Stimulated activated CD4-positive, alpha-beta T cell treated with anti-CD3 and anti-CD28 coated beads, Interleukin-4, amount 100 ng/mL, for 48 hours (primary cell): ENCODE data around the gene DCT.
"Not testable (repeated sequence)": the region's sequence is repeated elsewhere in the genome, so short reads cannot be mapped to it uniquely, and the experiment has no call there.

Source experiments
- DNase-seq, 2 donors: peaks; one replicate each; pipeline ENCODE4 v3.0.0-alpha.2; 2020; ENCODE audit warnings: low read depth in 2 of 2

The DCT gene

GRCh38 chr13:94479616-94480015, at the start of gene DCT:
Gene DCT (minus strand): TSS chr13:94479682. CDS start chr13:94479255, 427 bp downstream.
- DNase-seq, result no peak

- not testable (repeated sequence) for DNase-seq
Observed at GRCh38 chr13:94526956-94527355, 47.5 kb upstream of the DCT start.

GRCh38 chr13:94525781-94526180, 46.3 kb upstream of the DCT start:
- no peak for DNase-seq

DNA sequence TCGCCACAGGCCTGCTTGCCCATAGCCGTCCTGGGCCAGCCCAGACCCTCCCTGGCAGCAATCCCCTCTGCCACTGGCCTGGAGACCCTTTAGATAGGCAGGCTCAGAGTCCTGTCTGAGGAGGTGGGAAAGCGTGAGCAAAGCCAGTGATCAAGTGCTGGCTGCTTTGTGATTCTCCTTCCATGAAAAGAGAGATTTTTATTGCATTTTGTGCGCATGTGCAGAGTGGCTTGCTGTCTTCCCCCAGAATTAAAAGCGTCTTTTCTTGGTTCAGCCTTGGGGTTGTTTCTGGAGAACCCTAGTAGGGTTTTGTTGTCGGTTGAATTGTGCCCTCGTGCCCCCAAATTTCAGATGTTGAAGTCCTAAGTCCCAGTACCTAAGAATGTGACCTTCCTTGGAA, 44.9 kb upstream of the DCT start:
- no peak for DNase-seq

GRCh38 chr13:94520001-94520400, 40.5 kb upstream of the DCT start:
- no peak for DNase-seq

DNA sequence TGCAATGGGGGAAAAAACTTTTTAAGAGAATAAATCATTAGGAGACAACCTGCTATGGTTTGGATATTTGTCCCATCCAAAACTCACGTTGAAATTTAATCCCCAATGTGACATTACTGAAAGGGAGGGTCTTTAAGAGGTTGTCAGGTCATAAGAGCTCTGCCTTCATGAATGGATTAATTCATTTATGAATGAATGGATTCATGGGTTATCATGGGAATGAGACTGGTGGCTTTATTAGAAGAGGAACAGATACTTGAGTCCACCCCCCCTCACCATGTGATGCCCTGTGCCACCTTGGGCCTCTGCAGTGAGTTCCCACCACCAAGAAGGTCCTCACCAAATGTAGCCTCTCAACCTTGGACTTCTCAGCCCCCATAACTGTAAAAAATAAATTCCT, 37.0 kb upstream of the DCT start:
- DNase-seq, result no peak

GRCh38 chr13:94515911-94516310, 36.4 kb upstream of the DCT start:
- no peak for DNase-seq

GRCh38 chr13:94515374-94515773, 35.9 kb upstream of the DCT start:
- DNase-seq, result no peak

- no peak for DNase-seq
Observed at GRCh38 chr13:94513026-94513425, 33.5 kb upstream of the DCT start.

DNA sequence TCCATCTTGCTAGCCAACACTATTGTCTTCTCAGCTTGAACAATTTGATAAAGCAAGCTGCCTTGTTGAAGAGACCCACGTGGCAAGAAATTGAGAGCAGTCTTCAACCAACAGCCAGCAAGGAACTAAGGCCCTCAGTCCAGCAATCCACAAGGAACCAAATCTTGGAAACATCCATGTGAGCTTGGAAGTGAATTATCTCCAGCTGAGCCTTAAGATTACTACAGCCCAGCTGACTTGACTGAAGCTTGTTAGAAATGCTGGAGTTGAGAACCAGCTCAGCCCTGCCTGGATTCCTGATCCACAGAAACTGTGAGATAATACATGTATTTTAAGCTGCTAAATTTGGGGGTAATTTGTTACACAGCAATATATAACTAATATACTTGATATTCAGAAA, 26.2 kb upstream of the DCT start:
- no peak for DNase-seq

DNA sequence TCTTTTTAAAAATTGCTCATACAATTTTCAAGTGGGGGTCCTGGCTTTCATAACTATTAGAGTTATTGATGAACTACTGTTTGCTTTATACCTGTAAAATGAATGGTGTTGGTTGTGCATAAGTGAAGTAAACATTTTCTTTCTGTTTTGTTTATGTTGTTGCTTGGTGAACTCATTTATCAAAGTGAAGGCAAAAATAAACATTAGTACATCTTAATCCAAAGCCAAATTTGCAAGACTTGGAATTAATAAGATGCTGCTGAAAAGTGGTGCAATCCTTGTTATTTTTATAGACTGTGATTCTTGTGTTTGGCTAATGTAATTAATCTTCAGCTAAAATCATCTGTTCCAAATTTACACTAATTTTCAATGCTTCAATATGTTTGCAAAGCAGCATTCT, 24.4 kb upstream of the DCT start:
- no peak for DNase-seq

- DNase-seq, result not testable (repeated sequence)
Observed at GRCh38 chr13:94498831-94499230, 19.3 kb upstream of the DCT start.

- no peak for DNase-seq
Observed at GRCh38 chr13:94495806-94496205, 16.3 kb upstream of the DCT start.

DNA sequence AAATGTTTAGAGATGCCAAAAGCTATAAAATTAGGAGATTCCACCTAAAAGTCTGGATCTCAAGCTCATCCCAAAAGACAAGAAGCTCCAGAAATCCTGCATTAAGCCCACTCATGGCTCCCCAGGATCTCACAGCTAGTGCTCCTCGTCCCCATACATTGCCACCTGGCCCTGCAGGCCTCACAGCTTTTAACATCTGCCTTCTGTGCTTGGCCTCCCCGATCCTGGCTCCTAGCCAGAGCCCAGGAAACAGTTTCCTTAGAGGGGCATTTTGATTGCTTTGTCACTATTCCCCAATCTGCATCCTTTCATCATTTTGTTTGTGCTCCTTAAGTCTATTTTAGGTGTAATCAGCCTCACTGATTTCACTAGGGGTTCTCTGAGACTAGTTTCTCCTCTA, 14.5 kb upstream of the DCT start:
- DNase-seq, result no peak

GRCh38 chr13:94487043-94487442, 7.6 kb upstream of the DCT start:
- DNase-seq, result no peak

DNA sequence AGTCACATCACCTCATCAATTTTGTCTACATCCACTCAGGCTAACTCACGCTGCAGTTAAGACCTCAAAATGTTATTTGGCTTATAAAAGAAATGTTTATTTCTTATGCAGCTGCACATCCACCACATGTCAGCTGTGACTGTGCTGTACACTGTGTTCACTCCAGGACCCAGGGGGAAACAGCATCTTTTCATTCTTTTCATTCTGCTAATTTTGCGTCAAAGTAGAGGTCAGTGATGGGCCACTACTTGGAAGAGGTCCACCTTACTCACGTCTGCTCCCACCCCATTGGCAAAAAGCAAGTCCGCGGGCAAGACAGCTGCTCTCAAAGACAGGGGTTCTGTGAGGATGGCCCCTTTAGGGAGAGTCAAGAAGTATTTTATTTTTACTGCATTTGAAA, 4.5 kb upstream of the DCT start:
- DNase-seq, result no peak

DNA sequence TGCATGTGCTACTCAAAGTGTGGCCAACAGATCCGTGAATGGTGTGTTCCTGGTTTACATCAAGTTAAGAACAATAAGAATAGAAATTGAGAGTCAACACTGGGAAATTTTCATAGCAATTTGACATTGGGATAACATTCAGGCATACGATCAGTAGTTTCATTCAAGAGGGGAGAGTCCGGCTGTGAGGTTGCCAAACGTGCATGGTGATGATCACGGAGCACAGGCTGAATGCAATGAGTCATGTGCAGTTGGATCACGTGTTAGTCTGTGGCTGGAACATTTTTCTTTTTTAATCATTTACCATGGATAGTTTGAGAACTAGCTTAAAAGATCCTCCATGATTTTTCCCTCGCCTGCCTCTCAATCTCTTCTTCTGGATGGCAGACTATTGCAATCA, 2.5 kb upstream of the DCT start:
- no peak for DNase-seq

DNA sequence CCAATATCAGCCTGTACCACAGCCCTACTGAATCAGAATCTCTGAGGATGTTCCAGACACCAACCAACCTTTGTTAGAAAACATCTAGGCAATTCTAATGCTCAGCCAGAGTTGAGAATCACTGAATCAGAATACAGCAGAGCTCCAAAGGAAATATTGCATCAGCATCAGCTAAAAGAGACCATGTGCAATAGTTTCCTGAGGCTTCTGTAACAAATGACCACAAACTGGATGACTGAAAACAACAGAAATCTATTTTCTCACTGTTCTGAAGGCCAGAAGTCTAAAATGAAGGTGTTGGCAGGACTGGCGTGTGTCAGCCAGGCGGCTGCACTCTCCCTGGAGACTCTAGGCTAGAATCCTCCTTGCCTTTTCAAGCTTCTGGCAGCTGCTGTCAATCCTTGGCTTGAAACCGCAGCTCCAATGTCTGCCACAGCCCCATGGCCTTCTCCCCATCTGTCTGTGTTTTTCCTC, 1.2 kb upstream of the DCT start:
- no peak for DNase-seq

GRCh38 chr13:94478913-94479312, 569 bp downstream of the DCT start:
- DNase-seq, result no peak

DNA sequence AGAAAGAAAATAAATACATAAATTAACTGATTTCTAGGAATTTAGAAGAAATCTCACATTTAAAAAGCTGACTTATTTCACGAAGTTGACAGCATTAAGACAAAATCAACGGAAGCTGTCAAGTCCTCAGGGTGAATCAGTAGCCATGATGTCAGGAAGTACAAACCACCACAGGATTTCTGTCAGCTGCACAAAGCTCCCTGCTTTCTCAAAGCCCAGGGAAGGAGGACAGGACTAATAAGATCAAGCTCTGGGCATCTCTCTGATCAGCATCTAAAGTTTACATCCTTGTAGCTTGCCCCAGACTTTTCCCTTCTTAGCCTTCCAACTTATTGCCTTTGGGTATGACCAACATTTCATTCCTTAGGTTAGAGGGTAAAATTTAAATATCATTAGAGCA, 9.4 kb downstream of the DCT start:
- DNase-seq, result no peak

- DNase-seq, result peak; percentile 17 to 19
Observed at GRCh38 chr13:94464771-94465170, 14.7 kb downstream of the DCT start.

DNA sequence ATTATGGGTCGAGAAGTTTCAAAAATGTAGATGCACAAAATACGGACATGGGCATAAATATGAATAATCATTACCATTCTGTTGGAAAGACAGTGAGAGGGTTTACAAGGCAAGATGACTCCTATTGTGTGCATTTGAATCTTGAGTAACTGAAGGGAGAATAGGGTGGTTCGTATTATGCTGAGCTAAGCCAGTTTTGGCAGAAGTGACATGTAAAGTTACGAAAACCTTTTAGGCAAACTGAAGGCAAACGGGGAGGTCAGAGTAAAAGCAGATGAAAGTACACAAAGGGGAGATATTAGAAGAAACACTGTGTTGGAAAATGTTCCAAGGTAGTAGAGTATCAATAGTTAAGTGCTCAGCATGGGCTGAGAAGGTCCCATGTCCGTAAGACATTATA, 16.8 kb downstream of the DCT start:
- DNase-seq, result no peak

DNA sequence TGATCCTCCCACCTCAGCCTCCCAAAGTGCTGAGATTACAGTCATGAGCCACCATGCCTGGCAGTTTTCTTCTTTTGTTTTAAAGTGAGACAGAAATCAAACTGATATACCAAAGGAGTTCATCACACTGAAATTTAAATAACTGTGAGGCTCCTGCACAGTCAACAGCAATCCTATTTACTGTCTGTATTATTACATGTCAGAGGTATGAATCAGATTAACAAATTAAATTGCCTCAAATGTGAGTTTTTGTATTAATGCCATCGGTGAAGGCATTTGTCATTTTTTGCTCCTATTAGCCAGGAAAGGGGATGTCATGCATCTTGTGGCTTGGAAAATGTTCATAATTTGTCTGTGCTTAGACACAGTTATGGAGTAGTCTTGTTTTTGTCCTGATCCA, 20.4 kb downstream of the DCT start:
- DNase-seq, result no peak

DNA sequence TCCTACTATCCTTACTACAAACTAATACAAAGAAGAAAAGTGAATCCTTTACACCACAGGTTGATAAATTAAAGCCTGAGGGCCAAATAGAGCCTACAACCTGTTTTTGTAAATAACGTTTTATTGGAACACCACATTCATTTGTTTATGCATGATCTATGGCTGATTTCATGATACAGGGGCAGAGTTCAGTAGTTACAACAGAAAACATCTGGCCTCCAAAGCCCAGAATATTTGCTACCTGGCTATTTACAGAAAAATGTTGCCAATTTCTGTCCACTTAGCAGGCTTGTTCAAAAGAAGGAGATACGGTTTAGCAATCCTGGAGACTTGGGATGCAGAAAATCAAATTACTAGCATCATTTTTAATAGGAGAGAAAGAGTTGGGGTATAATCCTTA, 24.1 kb downstream of the DCT start:
- no peak for DNase-seq

GRCh38 chr13:94454906-94455305, 24.6 kb downstream of the DCT start:
- peak in 1 of 2 donors; percentile 12 for DNase-seq
